NOMO-1 treated with DMSO at 0.1 percent for 48 hours (cell line): ENCODE data around the gene PLEKHA5.
"Not testable (repeated sequence)": the region's sequence is repeated elsewhere in the genome, so short reads cannot be mapped to it uniquely, and the experiment has no call there.

Experiments
- DNase-seq: peaks from one replicate; lab custom pipeline; 2025; ENCODE audit not compliant: unreplicated experiment; lab: John Stamatoyannopoulos, UW

Gene PLEKHA5

GRCh38 chr12:19316425-19316824, 186.9 kb downstream of the PLEKHA5 start:
- no peak for DNase-seq

GRCh38 chr12:19322376-19322775, 192.8 kb downstream of the PLEKHA5 start:
- DNase-seq, result no peak

- DNase-seq, result no peak
Observed at GRCh38 chr12:19323805-19324204, 194.3 kb downstream of the PLEKHA5 start.

DNA sequence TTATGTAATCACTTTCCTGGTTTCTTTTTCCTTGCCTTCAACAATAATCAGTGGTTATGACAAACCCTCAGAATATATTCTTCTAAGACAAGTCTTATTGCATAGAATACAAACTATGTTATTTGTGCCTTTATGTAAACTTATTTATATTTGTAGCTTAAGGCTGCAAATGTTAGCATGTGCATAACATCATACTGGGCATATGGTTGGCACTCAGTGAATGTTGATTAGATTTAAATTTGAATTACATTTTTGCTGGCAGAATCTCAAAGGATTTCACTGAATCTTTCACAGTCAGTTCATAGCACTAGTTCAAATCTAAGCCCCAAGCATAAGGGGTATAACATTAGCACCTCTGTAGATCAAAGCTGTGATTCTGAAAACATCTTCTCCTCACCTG, 196.6 kb downstream of the PLEKHA5 start:
- DNase-seq, result no peak

- DNase-seq, result no peak
Observed at GRCh38 chr12:19332196-19332595, 202.7 kb downstream of the PLEKHA5 start.

DNA sequence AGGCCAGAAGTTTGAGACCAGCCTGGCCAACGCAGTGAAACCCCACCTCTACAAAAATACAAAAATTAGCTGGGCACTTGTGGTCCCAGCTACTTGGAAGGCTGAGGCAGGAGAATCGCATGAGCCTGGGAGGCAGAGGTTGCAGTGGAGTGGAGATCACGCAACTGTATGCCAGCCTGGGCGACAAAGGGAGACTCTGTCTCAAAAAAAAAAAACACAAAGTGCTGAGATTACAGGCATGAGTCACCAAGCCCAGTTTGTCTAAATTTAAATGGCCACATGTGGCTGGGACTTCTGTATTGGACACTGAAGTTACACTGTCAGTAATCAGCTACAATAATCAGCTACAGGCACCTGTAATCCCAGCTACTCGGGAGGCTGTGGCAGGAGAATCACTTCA, 208.9 kb downstream of the PLEKHA5 start:
- no peak for DNase-seq

- DNase-seq, result not testable (repeated sequence)
Observed at GRCh38 chr12:19350850-19351249, 221.3 kb downstream of the PLEKHA5 start.

- DNase-seq, result no peak
Observed at GRCh38 chr12:19351346-19351745, 221.8 kb downstream of the PLEKHA5 start.

GRCh38 chr12:19369691-19370148, 240.2 kb downstream of the PLEKHA5 start:
- no peak for DNase-seq

DNA sequence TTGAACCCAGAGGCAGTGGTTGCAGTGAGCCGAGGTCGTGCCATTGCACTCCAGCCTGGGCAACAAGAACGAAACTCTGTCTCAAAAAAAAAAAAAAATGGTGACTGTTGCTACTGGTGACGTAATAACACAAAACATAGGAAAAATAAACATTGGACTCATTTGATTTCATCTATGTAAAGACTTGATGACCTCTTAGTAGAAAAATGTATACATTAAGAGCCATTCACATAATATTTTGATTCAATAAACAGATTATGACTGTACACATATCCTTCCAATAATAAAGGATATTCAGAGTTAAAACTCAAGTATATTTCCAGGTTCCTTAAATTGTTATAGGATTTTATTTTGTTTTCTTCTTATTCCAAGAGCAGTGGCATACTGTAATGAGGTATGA, 244.1 kb downstream of the PLEKHA5 start:
- no peak for DNase-seq

DNA sequence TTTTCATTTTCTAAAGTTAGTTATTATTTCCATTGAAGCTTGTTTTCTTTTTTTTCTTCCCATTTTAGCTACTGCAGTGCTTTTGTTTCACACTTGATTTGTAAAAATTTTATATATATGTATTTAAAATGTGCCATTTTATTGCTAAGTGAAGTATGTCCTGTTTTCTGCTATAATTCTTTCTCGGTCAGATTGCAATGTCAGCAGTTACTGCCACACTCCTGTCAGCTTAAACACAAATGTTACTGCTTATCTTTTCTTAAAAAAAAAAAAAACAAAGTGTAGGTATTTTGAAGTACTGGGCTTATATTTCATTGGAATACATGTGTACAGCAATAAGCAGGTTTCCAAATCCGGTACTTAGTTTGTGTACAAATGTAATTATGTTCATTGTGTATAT, 246.4 kb downstream of the PLEKHA5 start:
- no peak for DNase-seq

- DNase-seq, result no peak
Observed at GRCh38 chr12:19376691-19377090, 247.2 kb downstream of the PLEKHA5 start.

- no peak for DNase-seq
Observed at GRCh38 chr12:19382111-19382526, 252.6 kb downstream of the PLEKHA5 start.

DNA sequence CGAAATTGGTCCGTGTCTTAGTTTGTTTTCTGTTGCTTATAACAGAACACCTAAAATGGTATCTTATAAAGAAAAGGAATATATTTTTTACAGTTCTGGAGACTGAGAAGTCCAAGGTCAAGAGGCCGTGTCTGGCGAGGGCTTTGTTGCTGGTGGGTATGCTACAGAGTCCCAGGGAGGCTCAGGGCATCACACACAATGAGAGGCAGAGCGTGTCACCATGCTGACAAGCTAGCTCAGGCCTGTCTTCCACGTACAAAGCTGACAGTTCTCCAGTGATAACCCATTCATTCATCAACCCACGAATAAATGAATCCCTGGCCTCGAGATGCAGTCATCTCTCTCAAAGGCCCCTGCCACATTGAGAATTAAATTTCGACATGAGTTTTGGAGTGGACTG, 253.0 kb downstream of the PLEKHA5 start:
- no peak for DNase-seq

GRCh38 chr12:19387161-19387560, 257.6 kb downstream of the PLEKHA5 start:
- no peak for DNase-seq

- DNase-seq, result no peak
Observed at GRCh38 chr12:19388131-19388549, 258.6 kb downstream of the PLEKHA5 start.

DNA sequence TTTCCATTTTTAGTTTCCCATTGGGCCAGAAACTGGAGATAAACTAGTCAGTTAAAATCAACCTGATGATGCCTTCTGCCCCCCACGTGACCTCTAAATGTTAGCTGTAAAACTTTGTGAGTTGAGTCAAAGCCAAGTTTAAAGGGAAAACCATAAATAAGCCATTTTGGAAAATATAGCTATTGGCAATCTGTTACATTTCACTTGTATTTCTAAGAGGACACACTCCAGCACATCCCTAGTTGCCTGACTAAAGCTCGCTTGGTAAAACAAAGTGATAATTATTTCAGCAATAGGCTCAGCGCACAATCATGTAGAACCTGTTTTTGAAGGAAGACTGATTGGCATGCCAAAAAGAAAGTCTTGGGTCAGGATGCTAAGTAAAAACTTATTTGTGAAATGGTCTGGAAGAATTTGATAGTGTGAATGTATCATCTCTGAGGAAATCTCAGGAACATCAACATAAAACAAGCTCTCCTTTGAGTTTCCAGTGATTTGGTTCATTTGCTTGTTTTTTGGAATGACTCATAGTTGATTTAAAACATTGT, 260.6 kb downstream of the PLEKHA5 start:
- no peak for DNase-seq

- not testable (repeated sequence) for DNase-seq
Observed at GRCh38 chr12:19392644-19393043, 263.1 kb downstream of the PLEKHA5 start.

- DNase-seq, result no peak
Observed at GRCh38 chr12:19394385-19394784, 264.9 kb downstream of the PLEKHA5 start.

DNA sequence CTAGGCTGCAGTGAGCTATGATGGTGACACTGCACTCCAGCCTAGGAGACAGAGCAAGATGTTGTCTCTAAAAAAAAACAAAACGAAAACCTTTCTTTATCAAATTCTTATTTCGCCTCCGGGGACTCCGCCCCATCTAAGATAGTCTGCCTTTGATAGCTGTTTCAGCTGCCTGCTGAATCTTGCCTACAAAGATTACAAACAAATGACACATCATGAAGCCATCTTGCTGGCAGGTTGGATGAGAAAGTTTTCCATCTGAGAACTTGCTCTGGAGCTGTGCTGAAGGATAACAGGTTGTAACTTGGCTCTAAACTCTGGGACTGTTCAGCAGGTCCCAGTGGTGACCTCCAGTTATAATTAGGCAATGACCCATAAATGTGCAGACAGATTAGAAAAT, 268.0 kb downstream of the PLEKHA5 start:
- DNase-seq, result no peak

- DNase-seq, result no peak
Observed at GRCh38 chr12:19398376-19399363, 269.1 kb downstream of the PLEKHA5 start.

- DNase-seq, result not testable (repeated sequence)
Observed at GRCh38 chr12:19400649-19401285, 271.2 kb downstream of the PLEKHA5 start.
